ENCODE results near the gene TCF12.

GRCh38 chr15:56930669-56931313, 12.3 kb downstream of the TCF12 start:
- TF ChIP-seq CTCF (IDR thresholded peaks at IDR 0.05) (no peak), POLR2A (IDR thresholded peaks at IDR 0.05; ENCODE audit: low read depth) (no peak), POLR2AphosphoS5 (IDR thresholded peaks at IDR 0.05) (no peak), EP300 (IDR thresholded peaks at IDR 0.05) (no peak)

Data from esophagus muscularis mucosa (tissue), 4 donors.